ENCODE measurements around the gene SDK1.

Gene SDK1

DNA sequence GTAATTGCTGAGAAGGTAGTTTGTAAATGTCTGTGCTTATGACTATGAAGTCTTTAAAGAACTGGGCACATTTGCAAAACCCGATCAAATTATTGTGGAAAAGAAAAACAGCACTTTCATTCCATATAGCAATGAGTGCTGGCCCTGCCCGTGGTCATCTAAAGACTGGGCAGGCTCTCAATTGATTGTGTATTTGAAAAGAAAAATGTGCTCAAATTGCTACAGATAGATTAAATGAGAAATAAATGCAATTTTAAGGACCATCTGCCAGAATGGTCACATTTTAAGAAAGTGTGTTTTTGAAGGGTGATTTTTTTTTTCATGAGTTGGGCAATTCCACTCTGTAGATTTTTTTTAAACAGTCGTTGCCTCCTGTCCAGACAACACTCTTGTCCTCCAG is 672.2 kb downstream of the SDK1 start:
- H3K4me3 ChIP-seq (ENCODE audit: low read depth, low read length): no peak overlapping the region
- TF ChIP-seq, protein P1, sequence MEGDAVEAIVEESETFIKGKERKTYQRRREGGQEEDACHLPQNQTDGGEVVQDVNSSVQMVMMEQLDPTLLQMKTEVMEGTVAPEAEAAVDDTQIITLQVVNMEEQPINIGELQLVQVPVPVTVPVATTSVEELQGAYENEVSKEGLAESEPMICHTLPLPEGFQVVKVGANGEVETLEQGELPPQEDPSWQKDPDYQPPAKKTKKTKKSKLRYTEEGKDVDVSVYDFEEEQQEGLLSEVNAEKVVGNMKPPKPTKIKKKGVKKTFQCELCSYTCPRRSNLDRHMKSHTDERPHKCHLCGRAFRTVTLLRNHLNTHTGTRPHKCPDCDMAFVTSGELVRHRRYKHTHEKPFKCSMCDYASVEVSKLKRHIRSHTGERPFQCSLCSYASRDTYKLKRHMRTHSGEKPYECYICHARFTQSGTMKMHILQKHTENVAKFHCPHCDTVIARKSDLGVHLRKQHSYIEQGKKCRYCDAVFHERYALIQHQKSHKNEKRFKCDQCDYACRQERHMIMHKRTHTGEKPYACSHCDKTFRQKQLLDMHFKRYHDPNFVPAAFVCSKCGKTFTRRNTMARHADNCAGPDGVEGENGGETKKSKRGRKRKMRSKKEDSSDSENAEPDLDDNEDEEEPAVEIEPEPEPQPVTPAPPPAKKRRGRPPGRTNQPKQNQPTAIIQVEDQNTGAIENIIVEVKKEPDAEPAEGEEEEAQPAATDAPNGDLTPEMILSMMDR (IDR thresholded peaks at IDR 0.05; ENCODE audit: low read depth, low read length, missing control alignments): no peak
- DNase-seq (ENCODE audit: low read depth): no peak

DNA sequence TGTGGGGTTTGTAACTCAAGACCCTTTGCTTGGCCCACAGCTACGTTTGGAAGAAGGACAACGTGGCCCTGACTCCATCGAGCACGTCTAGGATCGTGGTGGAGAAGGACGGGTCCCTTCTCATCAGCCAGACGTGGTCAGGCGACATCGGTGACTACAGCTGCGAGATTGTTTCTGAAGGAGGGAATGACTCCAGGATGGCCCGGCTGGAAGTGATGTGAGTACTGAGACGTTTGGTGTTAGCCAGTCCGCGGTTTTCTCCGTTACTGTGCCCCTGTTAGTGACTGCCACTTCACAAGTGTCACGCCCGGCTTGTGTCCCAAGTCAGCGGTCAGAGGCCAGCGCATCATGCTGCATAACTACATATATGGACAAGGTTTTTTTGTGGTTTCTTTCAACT is 673.3 kb downstream of the SDK1 start:
- DNase-seq (ENCODE audit: low read depth): no peak
- TF ChIP-seq, protein P1 (IDR thresholded peaks at IDR 0.05; ENCODE audit: low read depth, low read length, missing control alignments): no peak
- no peak overlapping the region for H3K4me3 ChIP-seq (ENCODE audit: low read depth, low read length)

DNA sequence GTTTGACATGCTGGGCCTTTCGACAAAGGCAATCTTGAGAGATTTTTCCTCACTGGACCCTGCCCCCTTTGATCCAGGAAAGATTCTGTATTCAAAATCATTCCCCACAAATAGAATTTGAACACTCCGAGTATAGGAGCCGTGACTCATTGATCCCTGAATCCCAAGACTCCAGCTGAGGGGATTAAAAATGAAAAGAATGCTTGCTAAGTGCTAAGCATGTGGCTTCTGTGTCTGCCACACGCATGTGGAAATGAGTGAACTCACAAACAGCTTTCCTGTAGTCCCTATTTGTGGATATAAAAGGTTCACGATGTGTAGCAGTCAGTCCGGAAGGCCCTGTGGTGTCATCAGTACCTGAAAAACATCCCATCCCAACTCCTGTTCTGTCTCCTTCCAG is 674.3 kb downstream of the SDK1 start:
- TF ChIP-seq, protein P1 (IDR thresholded peaks at IDR 0.05; ENCODE audit: low read depth, low read length, missing control alignments): no peak
- no peak for DNase-seq (ENCODE audit: low read depth)
- no peak overlapping the region for H3K4me3 ChIP-seq (ENCODE audit: low read depth, low read length)

DNA sequence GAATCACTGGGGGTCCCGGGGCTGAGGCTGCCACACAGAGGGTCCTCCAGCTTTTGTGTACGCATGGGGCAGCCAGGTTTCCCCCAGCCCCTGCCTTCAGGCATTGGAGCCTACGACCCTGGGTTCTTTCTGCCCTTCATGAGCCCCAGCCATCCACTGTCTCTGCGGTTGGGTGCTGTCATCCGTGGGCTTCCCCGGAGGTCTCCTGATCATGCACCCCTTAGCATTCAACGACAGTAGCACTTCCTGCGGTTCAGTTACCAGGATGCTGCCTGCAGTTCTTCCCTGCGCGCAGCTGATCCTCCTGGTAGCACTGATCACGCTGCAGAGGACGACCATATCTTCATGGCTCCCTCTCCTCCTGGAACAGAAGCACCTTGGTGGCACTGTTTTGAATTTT is 676.3 kb downstream of the SDK1 start:
- TF ChIP-seq, protein P1 (IDR thresholded peaks at IDR 0.05; ENCODE audit: low read depth, low read length, missing control alignments): no peak
- no peak overlapping the region for H3K4me3 ChIP-seq (ENCODE audit: low read depth, low read length)
- DNase-seq (ENCODE audit: low read depth): no peak

DNA sequence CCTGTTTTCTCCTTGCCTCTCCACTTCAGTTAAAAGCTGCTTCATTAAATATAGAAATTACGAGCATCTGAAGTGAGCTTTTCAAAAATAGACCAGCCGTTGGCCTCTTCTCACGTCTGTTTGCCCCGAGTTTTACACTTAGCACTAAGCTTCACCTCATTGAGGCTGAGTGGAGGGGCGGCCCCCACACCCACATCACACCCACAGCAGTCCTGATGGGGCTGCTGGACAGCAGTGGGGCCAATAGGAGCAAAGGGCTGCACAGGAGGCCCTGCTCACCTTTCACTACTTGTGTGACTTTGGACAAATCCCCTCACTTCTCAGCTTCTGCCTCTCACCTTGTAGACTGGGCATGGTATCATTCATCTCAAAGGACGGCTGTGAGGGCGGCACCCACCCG is 677.8 kb downstream of the SDK1 start:
- no peak for DNase-seq (ENCODE audit: low read depth)
- no peak overlapping the region for H3K4me3 ChIP-seq (ENCODE audit: low read depth, low read length)
- TF ChIP-seq, protein P1 (IDR thresholded peaks at IDR 0.05; ENCODE audit: low read depth, low read length, missing control alignments): no peak

DNA sequence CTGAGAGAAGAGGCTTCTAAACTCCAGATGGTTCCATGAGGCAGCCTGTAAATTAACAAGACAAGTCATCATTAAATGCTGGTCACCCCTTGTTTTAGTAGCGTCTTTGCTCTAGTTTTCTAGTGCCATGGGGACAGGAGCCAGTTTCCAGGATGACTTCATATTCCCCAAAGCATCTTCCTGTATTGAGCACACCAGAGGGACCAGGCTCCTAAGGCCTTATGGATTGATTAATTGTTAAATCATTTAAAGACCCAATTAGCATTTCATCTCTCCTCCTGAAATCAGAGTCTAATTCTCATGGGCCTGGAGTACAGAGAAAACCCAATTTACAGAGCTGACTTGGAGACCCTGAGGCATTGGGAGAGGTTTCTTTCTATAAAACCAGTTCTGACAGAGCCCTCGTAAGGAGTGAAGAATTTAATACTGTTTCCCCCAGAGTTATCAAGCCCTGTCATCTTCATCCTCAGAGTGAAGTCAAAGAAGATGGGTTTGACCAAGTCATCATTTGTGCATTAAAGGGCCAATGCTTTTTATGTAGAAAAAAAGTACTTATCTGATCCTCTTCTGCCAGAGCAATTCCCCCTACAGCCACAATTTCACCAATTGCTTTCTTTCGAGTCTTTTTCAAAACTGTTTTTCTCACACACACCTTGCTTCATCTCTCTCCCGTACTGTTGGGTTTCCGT is 678.7 kb downstream of the SDK1 start:
- H3K4me3 ChIP-seq (ENCODE audit: low read depth, low read length): no peak overlapping the region
- TF ChIP-seq, protein P1 (IDR thresholded peaks at IDR 0.05; ENCODE audit: low read depth, low read length, missing control alignments): no peak
- no peak for DNase-seq (ENCODE audit: low read depth)

DNA sequence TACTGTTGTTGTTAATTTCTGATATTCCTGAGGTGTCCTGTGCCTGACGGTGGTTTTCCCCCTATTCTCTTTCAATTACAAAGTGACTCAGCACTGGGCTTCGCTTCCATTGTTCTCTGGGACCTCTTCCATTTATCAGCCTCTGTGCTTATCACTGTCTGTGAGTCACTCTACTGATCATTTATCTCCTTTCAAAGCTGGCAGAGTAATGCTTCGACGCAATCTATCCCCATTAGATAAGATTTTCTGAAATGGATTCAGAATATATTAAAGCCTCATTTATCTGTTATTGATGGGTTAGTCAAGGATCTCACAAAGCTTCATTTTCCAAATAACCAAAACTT is 679.2 kb downstream of the SDK1 start:
- TF ChIP-seq, protein P1 (IDR thresholded peaks at IDR 0.05; ENCODE audit: low read depth, low read length, missing control alignments): no peak

More for the DNA sequence above, 679.2 kb downstream of the SDK1 start:
- no peak for DNase-seq (ENCODE audit: low read depth)
- no peak overlapping the region for H3K4me3 ChIP-seq (ENCODE audit: low read depth, low read length)
